SJSA1 (cell line): Measurements from ENCODE around the gene PNPLA6. TPM values are rescaled to one million over a fixed set of nuclear protein-coding genes. Genes with fewer than 3 reads are reported as not detected.

ENCODE experiments used
- DNase-seq, 2 experiments: peaks; one replicate each; pipeline ENCODE4 v3.0.0-alpha.2; 2015 to 2020; ENCODE audit warnings: low spot score in 2 of 2, low read depth in 1 of 2
- H3K27ac ChIP-seq: fragments of 250-450 bp; sonication (Bioruptor Pico); 2 replicates; pipeline ENCODE4 v1.5.1; 2020; ENCODE audit warnings: mild to moderate bottlenecking, moderate library complexity
- H3K27me3 ChIP-seq: fragments of 250-450 bp; sonication (Bioruptor Pico); replicated peaks from 2 replicates; pipeline ENCODE4 v1.5.1; 2020; ENCODE audit warnings: mild to moderate bottlenecking, moderate library complexity
- H3K36me3 ChIP-seq: fragments of 250-450 bp; sonication (Bioruptor Pico); 2 replicates; pipeline ENCODE4 v1.5.1; 2020; ENCODE audit warnings: mild to moderate bottlenecking
- H3K4me1 ChIP-seq: fragments of 250-450 bp; sonication (Bioruptor Pico); replicated peaks from 2 replicates; pipeline ENCODE4 v1.6.1; 2021; ENCODE audit warnings: mild to moderate bottlenecking
- H3K4me3 ChIP-seq: fragments of 250-450 bp; sonication (Bioruptor Pico); 2 replicates; pipeline ENCODE4 v1.5.1; 2020; ENCODE audit warnings: mild to moderate bottlenecking
- H3K9me3 ChIP-seq: fragments of 250-450 bp; sonication (Bioruptor Pico); replicated peaks from 2 replicates; pipeline ENCODE4 v1.5.1; 2020; ENCODE audit warnings: mild to moderate bottlenecking
- total RNA-seq: library from RNA; depleted of rRNA; stranded (reverse); fragments of >200 nt; shearing (Covaris generic); gene quantifications from 2 replicates; pipeline ENCODE4 v1.2.3, GENCODE V29; 2014

PNPLA6 gene
- total RNA-seq, 1 experiment from 2014 or later: 41.6 TPM

- Histone ChIP-seq H3K9me3 (no peaks in the 10 kb centered on the region), H3K27ac (no peak overlapping the region), H3K4me1 (peaks cover 27% of the 10 kb centered on the region), H3K4me3 (no peak overlapping the region), H3K27me3 (no peaks in the 10 kb centered on the region), H3K36me3 (no peaks in the 10 kb centered on the region; the same call in none of the 2 replicates)
- no peak for DNase-seq
Measured at GRCh38 chr19:7520131-7521051, 15.1 kb upstream of the PNPLA6 start.

GRCh38 chr19:7521551-7522071 is 13.9 kb upstream of the PNPLA6 start:
- H3K9me3 ChIP-seq: no peaks in the 10 kb centered on the region
- H3K27ac ChIP-seq: no peak overlapping the region
- H3K27me3 ChIP-seq: no peaks in the 10 kb centered on the region
- peaks cover 19% of the 10 kb centered on the region for H3K4me1 ChIP-seq
- no peak for DNase-seq
- no peak overlapping the region for H3K4me3 ChIP-seq
- H3K36me3 ChIP-seq: peaks cover 5% of the 10 kb centered on the region

GRCh38 chr19:7522072-7522922 is 13.2 kb upstream of the PNPLA6 start, which contains the start of gene MCOLN1:
TSS of gene MCOLN1 (plus strand) at chr19:7522624. CDS start at chr19:7522751, 127 bp downstream.
- peak within 1 kb of the TSS; percentile 69 for H3K4me3 ChIP-seq
- H3K4me1 ChIP-seq: peaks cover 14% of the 10 kb centered on the region
- no peaks in the 10 kb centered on the region for H3K27me3 ChIP-seq
- H3K9me3 ChIP-seq: no peaks in the 10 kb centered on the region
- peaks cover 5% of the 10 kb centered on the region for H3K36me3 ChIP-seq
- peak; percentile 90 to 98 for DNase-seq
- no peak within 1 kb of the TSS for H3K27ac ChIP-seq

- H3K27ac ChIP-seq: no peak overlapping the region
- no peak for DNase-seq
- H3K4me1 ChIP-seq: peaks cover 14% of the 10 kb centered on the region
Measured at GRCh38 chr19:7522923-7523667, 12.4 kb upstream of the PNPLA6 start.

GRCh38 chr19:7524523-7524922 is 11.0 kb upstream of the PNPLA6 start:
- H3K4me1 ChIP-seq: peaks cover 14% of the 10 kb centered on the region
- DNase-seq: no peak
- no peak overlapping the region for H3K27ac ChIP-seq
- no peak overlapping the region for H3K4me3 ChIP-seq
- peaks cover 5% of the 10 kb centered on the region for H3K36me3 ChIP-seq
- H3K27me3 ChIP-seq: no peaks in the 10 kb centered on the region
- H3K9me3 ChIP-seq: no peaks in the 10 kb centered on the region

More at GRCh38 chr19:7522923-7523667, 12.4 kb upstream of the PNPLA6 start:
- Histone ChIP-seq H3K9me3 (no peaks in the 10 kb centered on the region), H3K4me3 (peak overlapping the region; percentile 69), H3K36me3 (peaks cover 5% of the 10 kb centered on the region), H3K27me3 (no peaks in the 10 kb centered on the region)

- no peak for DNase-seq
Measured at GRCh38 chr19:7524992-7525739, 10.4 kb upstream of the PNPLA6 start.

GRCh38 chr19:7526059-7526929 is 9.2 kb upstream of the PNPLA6 start:
- H3K27me3 ChIP-seq: no peaks in the 10 kb centered on the region
- no peaks in the 10 kb centered on the region for H3K9me3 ChIP-seq
- no peak overlapping the region for H3K27ac ChIP-seq
- peaks cover 14% of the 10 kb centered on the region for H3K4me1 ChIP-seq
- peaks cover 9% of the 10 kb centered on the region for H3K36me3 ChIP-seq
- DNase-seq: no peak
- no peak overlapping the region for H3K4me3 ChIP-seq

More at GRCh38 chr19:7524992-7525739, 10.4 kb upstream of the PNPLA6 start:
- H3K27ac ChIP-seq: no peak overlapping the region
- H3K27me3 ChIP-seq: no peaks in the 10 kb centered on the region
- H3K36me3 ChIP-seq: peaks cover 9% of the 10 kb centered on the region
- no peak overlapping the region for H3K4me3 ChIP-seq
- no peaks in the 10 kb centered on the region for H3K9me3 ChIP-seq
- H3K4me1 ChIP-seq: peaks cover 14% of the 10 kb centered on the region

- Histone ChIP-seq H3K4me1 (peaks cover 8% of the 10 kb centered on the region), H3K4me3 (no peak overlapping the region), H3K27ac (no peak overlapping the region), H3K9me3 (no peaks in the 10 kb centered on the region), H3K36me3 (peaks cover 9% of the 10 kb centered on the region), H3K27me3 (no peaks in the 10 kb centered on the region)
- no peak for DNase-seq
Measured at GRCh38 chr19:7527516-7528191, 7.9 kb upstream of the PNPLA6 start.

GRCh38 chr19:7528192-7528519 is 7.4 kb upstream of the PNPLA6 start:
- no peaks in the 10 kb centered on the region for H3K9me3 ChIP-seq
- H3K27me3 ChIP-seq: no peaks in the 10 kb centered on the region
- peaks cover 4% of the 10 kb centered on the region for H3K4me1 ChIP-seq
- H3K27ac ChIP-seq: no peak overlapping the region
- H3K4me3 ChIP-seq: no peak overlapping the region
- H3K36me3 ChIP-seq: peaks cover 14% of the 10 kb centered on the region
- DNase-seq: no peak

GRCh38 chr19:7528522-7529245 is 6.8 kb upstream of the PNPLA6 start:
- no peak for DNase-seq
- H3K27me3 ChIP-seq: no peaks in the 10 kb centered on the region
- H3K27ac ChIP-seq: no peak overlapping the region
- H3K4me3 ChIP-seq: no peak overlapping the region
- peaks cover 19% of the 10 kb centered on the region for H3K36me3 ChIP-seq
- H3K9me3 ChIP-seq: no peaks in the 10 kb centered on the region
- peaks cover 5% of the 10 kb centered on the region for H3K4me1 ChIP-seq

GRCh38 chr19:7529246-7529600 is 6.3 kb upstream of the PNPLA6 start:
- no peak for DNase-seq
- no peaks in the 10 kb centered on the region for H3K27me3 ChIP-seq
- H3K9me3 ChIP-seq: no peaks in the 10 kb centered on the region
- H3K4me3 ChIP-seq: no peak overlapping the region
- H3K36me3 ChIP-seq: peaks cover 19% of the 10 kb centered on the region
- no peak overlapping the region for H3K27ac ChIP-seq
- H3K4me1 ChIP-seq: peaks cover 8% of the 10 kb centered on the region
